Omental fat pad (tissue), 4 donors: Measurements from ENCODE around the gene OR2W3. TPM values are rescaled to one million over a fixed set of nuclear protein-coding genes. Genes with fewer than 3 reads are reported as not detected.

Experiments used
- ATAC-seq: fragments of 150-250 bp; one replicate; pipeline ENCODE4 v1.9.1; 2016; ENCODE audit warnings: mild to moderate bottlenecking, moderate library complexity; ENCODE audit not compliant: low FRiP score
- DNase-seq: peaks from one replicate; pipeline ENCODE4 v3.0.0-alpha.2; 2019; ENCODE audit warnings: low spot score
- total RNA-seq, 4 donors: library from RNA; depleted of rRNA; stranded (reverse); fragments of >200 nt; gene quantifications; one replicate each; pipeline ENCODE4 v1.1.0, GENCODE V29; 2016
- TF ChIP-seq, protein P1 (sequence below), 3 donors: fragments of 450-650 bp; IDR thresholded peaks; one replicate each; pipeline ENCODE4 v1.5.1; 2016 to 2017; ENCODE audit warnings: antibody characterized with exemption in 3 of 3, mild to moderate bottlenecking in 3 of 3, moderate library complexity in 2 of 3

OR2W3 gene
- total RNA-seq, 4 donors from 2014 or later, result 3.5 TPM; not detected in 3

DNA sequence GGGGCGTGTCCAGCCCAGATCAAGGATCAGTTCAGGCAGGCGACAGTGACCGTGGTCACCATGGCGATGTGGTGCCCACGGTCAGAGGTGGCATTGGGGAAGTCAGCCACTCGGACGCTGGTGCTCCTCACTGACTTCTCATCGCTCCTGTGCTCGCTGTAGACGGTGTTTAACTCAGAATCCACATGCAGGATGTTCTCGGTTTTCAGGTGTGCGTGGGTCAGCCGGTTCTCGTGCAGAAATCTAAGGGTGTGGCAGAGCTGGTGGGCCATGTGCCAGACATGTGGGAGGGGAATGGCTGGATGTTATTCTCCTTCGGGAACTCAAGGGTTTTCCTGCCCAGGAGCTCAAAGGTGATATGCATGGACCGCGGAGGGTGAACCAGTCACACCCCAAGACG lies 41.0 kb downstream of the OR2W3 start:
- TF ChIP-seq, protein P1, sequence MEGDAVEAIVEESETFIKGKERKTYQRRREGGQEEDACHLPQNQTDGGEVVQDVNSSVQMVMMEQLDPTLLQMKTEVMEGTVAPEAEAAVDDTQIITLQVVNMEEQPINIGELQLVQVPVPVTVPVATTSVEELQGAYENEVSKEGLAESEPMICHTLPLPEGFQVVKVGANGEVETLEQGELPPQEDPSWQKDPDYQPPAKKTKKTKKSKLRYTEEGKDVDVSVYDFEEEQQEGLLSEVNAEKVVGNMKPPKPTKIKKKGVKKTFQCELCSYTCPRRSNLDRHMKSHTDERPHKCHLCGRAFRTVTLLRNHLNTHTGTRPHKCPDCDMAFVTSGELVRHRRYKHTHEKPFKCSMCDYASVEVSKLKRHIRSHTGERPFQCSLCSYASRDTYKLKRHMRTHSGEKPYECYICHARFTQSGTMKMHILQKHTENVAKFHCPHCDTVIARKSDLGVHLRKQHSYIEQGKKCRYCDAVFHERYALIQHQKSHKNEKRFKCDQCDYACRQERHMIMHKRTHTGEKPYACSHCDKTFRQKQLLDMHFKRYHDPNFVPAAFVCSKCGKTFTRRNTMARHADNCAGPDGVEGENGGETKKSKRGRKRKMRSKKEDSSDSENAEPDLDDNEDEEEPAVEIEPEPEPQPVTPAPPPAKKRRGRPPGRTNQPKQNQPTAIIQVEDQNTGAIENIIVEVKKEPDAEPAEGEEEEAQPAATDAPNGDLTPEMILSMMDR (IDR thresholded peaks at IDR 0.05), result no peak
- ATAC-seq, result no peak
- no peak for DNase-seq

DNA sequence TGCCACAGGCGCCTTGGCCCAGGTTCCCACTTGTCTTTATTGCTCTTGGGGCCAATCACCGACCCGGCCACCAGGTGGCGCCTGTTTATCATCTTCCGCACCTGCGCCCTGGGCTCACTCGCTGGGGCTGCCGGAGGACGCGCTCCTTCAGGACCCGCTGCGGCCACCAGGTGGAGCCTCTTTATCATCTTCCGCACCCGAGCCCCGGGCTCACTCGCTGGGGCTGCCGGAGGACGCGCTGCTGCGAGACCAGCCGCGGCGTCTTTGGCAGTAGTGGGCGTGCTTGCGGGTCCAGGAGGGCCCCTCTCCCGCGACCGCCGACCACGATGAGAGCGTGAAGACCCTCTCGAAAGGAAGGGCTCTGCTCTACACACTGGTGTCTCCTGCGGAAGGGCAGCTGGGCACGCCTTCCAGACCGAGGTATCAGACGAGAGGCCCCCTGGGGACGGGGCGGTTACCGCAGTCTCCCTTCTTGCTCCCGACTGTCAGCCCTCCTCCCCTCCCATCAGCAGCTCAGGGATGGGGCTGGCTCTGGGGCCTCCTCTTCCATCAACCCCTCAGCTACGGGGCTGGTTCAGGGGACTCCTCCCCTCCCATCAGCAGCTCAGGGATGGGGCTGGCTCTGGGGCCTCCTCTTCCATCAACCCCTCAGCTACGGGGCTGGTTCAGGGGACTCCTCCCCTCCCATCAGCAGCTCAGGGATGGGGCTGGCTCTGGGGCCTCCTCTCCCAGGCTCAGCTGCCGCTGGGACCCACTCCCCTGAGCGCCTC lies 41.8 kb downstream of the OR2W3 start:
- DNase-seq, result peak; percentile 36
- peak; percentile 64 for ATAC-seq

DNA sequence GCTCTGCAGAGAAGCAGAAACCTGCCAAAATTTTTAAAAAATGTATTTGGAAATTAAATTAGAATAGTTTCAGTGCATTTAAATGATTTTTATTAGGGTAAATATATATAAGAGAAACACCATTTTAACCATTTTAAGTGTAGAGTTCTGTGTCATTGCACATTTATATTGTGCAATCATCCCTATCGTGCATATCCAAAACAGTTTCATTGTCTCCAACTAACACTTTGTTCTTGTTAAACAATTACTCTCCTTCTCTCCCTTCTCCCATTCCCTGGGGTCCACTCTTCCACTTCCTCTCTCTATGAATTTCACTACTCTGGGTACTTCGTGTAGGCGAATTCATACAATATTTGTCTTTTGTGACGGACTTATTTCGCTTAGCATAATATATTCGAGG lies 47.2 kb downstream of the OR2W3 start:
- TF ChIP-seq, protein P1 (IDR thresholded peaks at IDR 0.05), result no peak
- DNase-seq (no peak), ATAC-seq (no peak)

Other genes starting within 250 kb of the OR2W3 start
- not detected for gene OR13G1, start 215.8 kb upstream of the OR2W3 start, total RNA-seq
- not detected for gene OR6F1, start 178.9 kb upstream of the OR2W3 start, total RNA-seq
- under 1 TPM in 1 of 4 donors, not detected in 3; 0.82 TPM for gene OR14K1, start 157.0 kb upstream of the OR2W3 start, total RNA-seq
- gene OR14A2, start 147.4 kb upstream of the OR2W3 start, total RNA-seq, result not detected
- gene OR1C1, start 135.0 kb upstream of the OR2W3 start, total RNA-seq, result not detected
- not detected for gene OR14A16, start 71.5 kb upstream of the OR2W3 start, total RNA-seq
- not detected for gene OR11L1, start 53.7 kb upstream of the OR2W3 start, total RNA-seq
- 1 to 10 TPM in 2 of 4 donors, under 1 TPM in 2; 0.32 to 9.5 (median 1.1) TPM for gene TRIM58, start 38.4 kb upstream of the OR2W3 start, total RNA-seq
- gene OR2T8, start 24.7 kb downstream of the OR2W3 start, total RNA-seq, result not detected
- not detected for gene OR2AJ1, start 29.3 kb downstream of the OR2W3 start, total RNA-seq
- gene OR2L8, start 53.3 kb downstream of the OR2W3 start, total RNA-seq, result not detected
- not detected for gene OR2AK2, start 69.6 kb downstream of the OR2W3 start, total RNA-seq
- gene OR2L5, start 118.1 kb downstream of the OR2W3 start, total RNA-seq, result not detected
- gene OR2L2, start 134.5 kb downstream of the OR2W3 start, total RNA-seq, result under 1 TPM in 1 of 4 donors, not detected in 3; 0.19 TPM
- gene OR2L3, start 151.2 kb downstream of the OR2W3 start, total RNA-seq, result not detected
- not detected for gene OR2L13, start 199.6 kb downstream of the OR2W3 start, total RNA-seq
- not detected for gene OR2M5, start 249.6 kb downstream of the OR2W3 start, total RNA-seq